Measurements from ENCODE around the gene ACSL4. TPM values are rescaled to one million over a fixed set of nuclear protein-coding genes. Genes with fewer than 3 reads are reported as not detected.

ACSL4 gene
- total and polyA plus RNA-seq, 12 donors = 12.7 to 69.4 (median 50.2) TPM

- H3K4me3 ChIP-seq = no peak overlapping the region
- DNase-seq (no peak), ATAC-seq (no peak)
- no peak overlapping the region for H3K27ac ChIP-seq
- TF ChIP-seq CTCF (IDR thresholded peaks at IDR 0.05) = no peak
- peaks cover 0 to 3% (median 0%) of the 10 kb centered on the region in 11 donors for H3K9me3 ChIP-seq
- 78 to 86% methylated on average over 3 of the region's 3 CpGs for WGBS, 2 donors
- no peaks in the 10 kb centered on the region for H3K4me1 ChIP-seq
- intact Hi-C loops (cut with DNase I) = no loop called here
- no peaks in the 10 kb centered on the region for H3K27me3 ChIP-seq
- H3K36me3 ChIP-seq = no peaks in the 10 kb centered on the region
Measured at GRCh38 chrX:109775386-109775785, 42.3 kb upstream of the ACSL4 start.

- Histone ChIP-seq H3K27me3 (no peaks in the 10 kb centered on the region), H3K4me3 (no peak overlapping the region), H3K4me1 (no peaks in the 10 kb centered on the region), H3K36me3 (no peaks in the 10 kb centered on the region), H3K27ac (peak overlapping the region in 1 of 10 donors; percentile 1), H3K9me3 (peaks cover 0 to 10% (median 0%) of the 10 kb centered on the region in 11 donors)
- intact Hi-C loops (cut with DNase I) = loop anchor here in 1 of 10 donors (5.0 kb wide), 1 partner anchor 1197 kb away; no protein-coding TSS in a partner anchor
- ATAC-seq = peak in 2 of 8 donors; percentile 29 to 94
- 60 to 82% methylated on average over 5 of the region's 5 CpGs for WGBS, 2 donors
- no peak for TF ChIP-seq CTCF (IDR thresholded peaks at IDR 0.05)
- no peak for DNase-seq
Measured at GRCh38 chrX:109774706-109775105, 41.6 kb upstream of the ACSL4 start.

GRCh38 chrX:109774136-109774535 is 41.1 kb upstream of the ACSL4 start:
- intact Hi-C loops (cut with DNase I) = loop anchor here in 1 of 10 donors (5.0 kb wide), 1 partner anchor 1197 kb away; no protein-coding TSS in a partner anchor
- TF ChIP-seq CTCF (IDR thresholded peaks at IDR 0.05) = no peak
- WGBS, 2 donors = 88 to 90% methylated on average over 1 of the region's 1 CpG
- DNase-seq = no peak
- Histone ChIP-seq H3K9me3 (peaks cover 0 to 16% (median 0%) of the 10 kb centered on the region in 11 donors), H3K27ac (peak overlapping the region in 1 of 10 donors; percentile 1), H3K4me3 (no peak overlapping the region), H3K27me3 (no peaks in the 10 kb centered on the region), H3K4me1 (no peaks in the 10 kb centered on the region), H3K36me3 (no peaks in the 10 kb centered on the region)
- no peak for ATAC-seq

GRCh38 chrX:109773374-109773773 is 40.3 kb upstream of the ACSL4 start:
- intact Hi-C loops (cut with DNase I) = loop anchor here in 1 of 10 donors (5.0 kb wide), 1 partner anchor 1196 kb away; no protein-coding TSS in a partner anchor
- no peak for TF ChIP-seq CTCF (IDR thresholded peaks at IDR 0.05)
- ATAC-seq (no peak), DNase-seq (no peak)
- Histone ChIP-seq H3K27me3 (no peaks in the 10 kb centered on the region), H3K36me3 (no peaks in the 10 kb centered on the region), H3K27ac (no peak overlapping the region), H3K4me1 (no peaks in the 10 kb centered on the region), H3K9me3 (peaks cover 0 to 19% (median 0%) of the 10 kb centered on the region in 11 donors), H3K4me3 (no peak overlapping the region)
- WGBS, 2 donors = 85 to 88% methylated on average over 2 of the region's 2 CpGs

All from heart right ventricle (tissue), 16 donors.